ENCODE measurements around the gene MID2. TPM values are rescaled to one million over a fixed set of nuclear protein-coding genes. Genes with fewer than 3 reads are reported as not detected.

The MID2 gene
- total RNA-seq, 2 experiments from 2014 or later: 4.1 to 4.5 TPM

DNA sequence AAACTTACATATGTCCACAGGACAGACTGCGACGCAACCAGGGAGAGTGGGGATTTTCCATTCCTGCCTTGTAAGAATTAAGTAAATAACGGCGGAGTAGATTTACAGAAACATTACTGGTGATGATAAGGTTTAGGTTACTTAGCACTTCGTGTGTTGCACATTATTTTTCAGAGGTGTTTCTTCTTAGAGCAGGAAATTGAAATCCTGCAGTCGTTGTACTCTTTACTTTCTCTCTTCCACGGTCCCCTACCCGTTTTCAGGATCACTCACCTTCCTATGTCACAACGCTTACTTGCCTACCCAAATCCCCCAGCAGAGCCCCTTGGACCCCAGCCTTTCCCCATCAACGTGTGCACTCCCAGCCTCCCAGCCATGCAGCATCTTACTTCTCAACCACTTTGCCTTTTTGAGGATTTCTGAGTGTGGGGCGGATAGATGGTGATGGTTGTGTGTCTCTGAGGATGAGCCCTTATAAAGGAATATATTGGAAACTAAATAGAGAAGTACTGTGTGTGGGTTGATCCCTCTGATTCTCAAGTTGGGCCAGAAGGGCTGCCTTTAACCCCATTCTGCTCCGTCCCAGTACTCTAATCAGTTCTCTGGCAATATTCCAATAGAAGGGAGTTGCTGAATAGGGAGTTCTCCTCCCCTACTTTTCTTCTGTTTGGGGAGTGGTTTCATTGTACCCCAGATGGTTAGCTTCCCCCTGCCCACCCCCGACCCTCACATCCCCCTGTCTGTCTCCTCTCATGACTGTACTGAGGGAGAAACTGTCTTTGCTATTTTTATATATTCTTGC, 1.6 kb downstream of the MID2 start:
- Mint-ChIP-seq H3K4me1 (peaks cover 23% of the 10 kb centered on the region), H3K36me3 (ENCODE audit: low read depth) (no peaks in the 10 kb centered on the region), H3K27ac (no peak overlapping the region), H3K9me3 (no peaks in the 10 kb centered on the region), H3K27me3 (peaks cover 2% of the 10 kb centered on the region), H3K4me3 (peak overlapping the region; percentile 68)
- no peak for DNase-seq
- ChIA-PET POLR2A (interaction anchor here (1.7 kb wide), 1 partner anchor 195 kb away, joined by 3 read pairs; no protein-coding TSS in a partner anchor), CTCF (no interaction called here)

GRCh38 chrX:107827852-107828251, 2.2 kb downstream of the MID2 start:
- Mint-ChIP-seq H3K9me3 (no peaks in the 10 kb centered on the region), H3K27me3 (peaks cover 2% of the 10 kb centered on the region), H3K4me1 (peaks cover 23% of the 10 kb centered on the region), H3K4me3 (peak overlapping the region; percentile 18), H3K27ac (no peak overlapping the region), H3K36me3 (ENCODE audit: low read depth) (no peaks in the 10 kb centered on the region)
- no peak for DNase-seq
- POLR2A ChIA-PET: no interaction called here
- CTCF ChIA-PET: no interaction called here

GRCh38 chrX:107829878-107830277, 4.2 kb downstream of the MID2 start:
- ChIA-PET POLR2A (no interaction called here), CTCF (no interaction called here)
- H3K27ac Mint-ChIP-seq: no peak overlapping the region
- no peaks in the 10 kb centered on the region for H3K9me3 Mint-ChIP-seq
- H3K4me1 Mint-ChIP-seq: peaks cover 15% of the 10 kb centered on the region
- H3K4me3 Mint-ChIP-seq: no peak overlapping the region
- H3K27me3 Mint-ChIP-seq: peaks cover 2% of the 10 kb centered on the region
- no peak for DNase-seq
- H3K36me3 Mint-ChIP-seq (ENCODE audit: low read depth): no peaks in the 10 kb centered on the region

DNA sequence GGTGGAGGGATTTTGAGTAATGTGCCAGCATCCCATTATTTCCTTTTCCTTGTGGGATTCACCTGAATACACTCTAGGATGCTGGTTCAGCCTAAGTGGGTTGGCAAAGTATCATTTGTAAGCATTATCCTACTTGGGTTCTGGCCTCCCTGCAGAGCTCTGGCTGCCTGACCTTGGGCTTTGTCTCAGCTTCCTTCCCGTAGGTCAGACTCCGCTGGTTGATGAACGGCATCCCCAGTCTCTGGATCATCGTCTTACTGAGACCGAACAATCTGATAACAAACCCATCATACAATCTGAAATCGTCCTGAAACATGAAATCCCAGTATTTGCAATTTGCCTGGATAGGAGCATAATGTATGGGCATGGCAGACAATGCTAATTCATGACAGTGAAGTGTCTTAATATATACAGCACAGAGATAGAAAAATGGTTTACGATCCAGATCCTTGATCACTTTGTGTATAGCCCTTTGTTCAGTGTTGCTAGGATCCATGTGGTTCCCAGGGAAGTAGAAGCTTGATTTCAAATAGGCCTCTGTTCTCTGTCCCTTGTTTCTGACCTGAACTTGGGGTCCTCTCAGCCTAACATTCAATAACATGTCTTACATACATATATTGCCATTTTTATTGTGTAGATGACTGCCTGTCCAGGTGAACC, 5.5 kb downstream of the MID2 start:
- H3K27me3 Mint-ChIP-seq: peaks cover 2% of the 10 kb centered on the region
- no peak overlapping the region for H3K4me3 Mint-ChIP-seq
- peaks cover 10% of the 10 kb centered on the region for H3K4me1 Mint-ChIP-seq
- no peaks in the 10 kb centered on the region for H3K36me3 Mint-ChIP-seq (ENCODE audit: low read depth)
- POLR2A ChIA-PET: no interaction called here
- no peak overlapping the region for H3K27ac Mint-ChIP-seq
- CTCF ChIA-PET: no interaction called here
- DNase-seq: no peak
- H3K9me3 Mint-ChIP-seq: no peaks in the 10 kb centered on the region

DNA sequence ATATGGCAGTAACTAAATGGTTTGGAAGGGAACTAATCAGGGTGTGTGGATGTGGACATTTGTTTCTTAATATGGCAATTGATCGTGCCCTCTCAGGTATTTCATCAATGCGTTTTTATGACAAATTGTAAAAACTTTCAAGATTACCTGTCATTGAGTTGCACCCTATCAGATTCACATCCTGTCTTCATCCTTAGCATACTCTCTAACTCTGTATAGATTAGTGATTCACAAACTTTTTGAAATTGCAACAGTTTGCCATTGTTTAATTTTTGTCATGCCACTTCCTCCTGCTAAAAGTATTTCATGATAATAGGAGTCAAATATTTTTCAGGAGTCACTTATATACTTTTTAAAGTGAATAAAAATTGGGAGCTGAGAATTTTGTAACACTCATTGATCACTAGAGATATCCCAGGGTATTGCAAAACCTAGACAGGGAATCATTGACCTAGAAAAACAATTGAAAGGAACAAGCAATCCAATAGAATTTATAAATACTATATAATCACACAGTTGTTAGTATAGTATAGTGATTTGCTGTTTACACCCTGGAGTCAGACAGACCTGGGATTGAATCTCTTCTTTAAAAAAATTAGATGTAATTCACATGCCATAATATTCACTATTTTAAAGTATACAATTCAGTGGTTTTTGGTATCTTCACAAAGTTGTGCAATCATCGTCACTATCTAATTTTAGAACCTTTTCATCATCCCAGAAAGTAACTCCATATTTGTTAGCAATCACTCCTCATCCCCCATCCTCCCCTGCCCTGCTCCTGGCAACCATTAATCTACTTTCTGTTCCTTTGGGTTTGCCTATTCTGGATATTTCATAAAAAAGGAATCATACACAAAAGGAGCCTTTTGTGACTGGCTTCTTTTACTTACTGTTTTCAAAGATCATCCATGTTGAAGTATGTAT, 8.9 kb downstream of the MID2 start:
- CTCF ChIA-PET: no interaction called here
- Mint-ChIP-seq H3K4me1 (no peaks in the 10 kb centered on the region), H3K36me3 (ENCODE audit: low read depth) (no peaks in the 10 kb centered on the region), H3K4me3 (no peak overlapping the region), H3K27ac (no peak overlapping the region), H3K27me3 (no peaks in the 10 kb centered on the region), H3K9me3 (no peaks in the 10 kb centered on the region)
- DNase-seq: no peak
- POLR2A ChIA-PET: no interaction called here

DNA sequence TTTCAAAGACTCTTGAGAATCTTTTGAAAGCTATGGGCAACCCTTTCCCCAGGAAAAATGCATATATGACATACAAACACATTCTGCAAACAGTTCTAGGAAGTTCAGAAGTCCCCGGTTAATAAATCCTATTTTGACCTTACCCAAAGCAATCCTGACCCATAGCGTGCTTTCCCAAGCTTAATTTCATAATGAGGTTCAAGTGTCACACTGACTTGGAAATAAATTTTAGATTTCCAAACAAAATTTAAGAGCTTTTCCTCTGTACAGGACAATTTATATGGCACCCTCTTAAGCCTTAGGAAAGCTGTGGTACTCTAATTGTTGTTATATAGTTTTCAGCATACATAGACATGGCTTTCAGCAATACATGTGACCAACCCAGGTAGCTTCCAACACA, 11.3 kb downstream of the MID2 start:
- ChIA-PET POLR2A (interaction anchor here (1.2 kb wide), 1 partner anchor 11 kb away, joined by 3 read pairs; no protein-coding TSS in a partner anchor), CTCF (no interaction called here)
- Mint-ChIP-seq H3K9me3 (no peaks in the 10 kb centered on the region), H3K4me1 (no peaks in the 10 kb centered on the region), H3K27me3 (no peaks in the 10 kb centered on the region), H3K4me3 (no peak overlapping the region), H3K27ac (no peak overlapping the region), H3K36me3 (ENCODE audit: low read depth) (no peaks in the 10 kb centered on the region)
- DNase-seq: no peak

DNA sequence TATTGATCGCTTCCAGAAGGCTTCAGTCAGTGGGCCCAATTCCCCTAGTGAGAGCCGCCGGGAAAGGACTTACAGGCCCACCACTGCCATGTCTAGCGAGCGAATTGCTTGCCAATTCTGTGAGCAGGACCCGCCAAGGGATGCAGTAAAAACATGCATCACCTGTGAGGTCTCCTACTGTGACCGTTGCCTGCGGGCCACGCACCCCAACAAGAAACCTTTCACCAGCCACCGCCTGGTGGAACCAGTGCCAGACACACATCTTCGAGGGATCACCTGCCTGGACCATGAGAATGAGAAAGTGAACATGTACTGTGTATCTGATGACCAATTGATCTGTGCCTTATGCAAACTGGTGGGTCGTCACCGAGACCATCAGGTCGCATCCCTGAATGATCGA, 15.3 kb downstream of the MID2 start:
- POLR2A ChIA-PET: no interaction called here
- H3K27me3 Mint-ChIP-seq: no peaks in the 10 kb centered on the region
- H3K36me3 Mint-ChIP-seq (ENCODE audit: low read depth): no peaks in the 10 kb centered on the region
- no peaks in the 10 kb centered on the region for H3K9me3 Mint-ChIP-seq
- H3K4me3 Mint-ChIP-seq: no peak overlapping the region
- no peak overlapping the region for H3K27ac Mint-ChIP-seq
- CTCF ChIA-PET: no interaction called here
- H3K4me1 Mint-ChIP-seq: no peaks in the 10 kb centered on the region
- DNase-seq: no peak

DNA sequence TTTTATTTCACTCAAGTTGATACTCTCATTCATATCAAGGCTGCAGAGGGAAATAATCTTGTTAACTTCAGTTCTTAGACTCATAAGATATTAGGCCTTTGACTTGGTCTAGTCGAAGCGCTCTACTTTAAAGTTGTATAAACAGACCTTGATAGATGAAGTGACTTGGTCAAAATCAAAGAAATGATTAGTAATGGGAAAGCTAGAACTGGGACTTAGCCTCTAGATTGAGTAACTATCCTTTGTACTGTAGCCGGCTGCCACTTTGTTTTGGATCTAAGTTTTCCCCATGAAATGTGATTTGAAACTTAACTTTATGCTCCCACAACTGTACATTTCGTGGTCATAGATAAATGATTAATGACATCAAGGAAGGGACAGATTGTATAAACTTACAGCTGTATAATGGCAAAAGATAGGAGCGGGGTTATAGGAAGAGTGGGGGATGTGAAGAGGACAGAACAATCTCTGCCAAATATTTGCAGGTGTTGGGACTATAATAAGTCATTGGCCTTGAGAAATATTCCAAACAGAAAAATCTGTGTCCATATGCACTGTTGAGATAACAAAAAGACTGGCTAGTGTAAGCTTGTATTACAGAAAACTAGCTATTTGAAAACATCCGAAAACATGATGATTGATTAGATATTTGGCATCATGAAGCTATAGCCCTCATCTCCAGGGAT, 17.2 kb downstream of the MID2 start:
- Mint-ChIP-seq H3K4me3 (no peak overlapping the region), H3K4me1 (no peaks in the 10 kb centered on the region), H3K27me3 (no peaks in the 10 kb centered on the region), H3K36me3 (ENCODE audit: low read depth) (no peaks in the 10 kb centered on the region), H3K27ac (no peak overlapping the region), H3K9me3 (no peaks in the 10 kb centered on the region)
- ChIA-PET POLR2A (no interaction called here), CTCF (no interaction called here)
- DNase-seq: no peak

DNA sequence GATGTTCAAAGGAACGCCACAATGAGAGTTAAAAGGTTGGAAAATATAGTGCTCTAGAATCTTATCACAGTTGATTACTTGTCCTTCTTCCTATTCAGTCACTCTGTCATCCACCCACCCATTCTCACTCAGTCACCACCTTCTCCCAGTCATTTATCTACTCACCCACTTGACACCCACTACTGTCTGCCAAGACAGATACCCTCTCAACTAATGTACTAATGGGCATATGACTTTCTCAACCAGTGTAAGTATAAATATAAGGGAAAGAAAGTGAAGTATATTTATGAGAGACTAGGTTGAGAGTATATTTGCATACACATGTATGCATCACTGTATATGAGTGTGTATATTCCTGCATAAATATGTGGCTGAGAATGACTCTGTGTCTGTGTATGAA, 20.0 kb downstream of the MID2 start:
- no peak overlapping the region for H3K4me3 Mint-ChIP-seq
- DNase-seq: no peak
- ChIA-PET POLR2A (no interaction called here), CTCF (no interaction called here)
- no peak overlapping the region for H3K27ac Mint-ChIP-seq
- H3K9me3 Mint-ChIP-seq: no peaks in the 10 kb centered on the region
- H3K27me3 Mint-ChIP-seq: no peaks in the 10 kb centered on the region
- H3K36me3 Mint-ChIP-seq (ENCODE audit: low read depth): no peaks in the 10 kb centered on the region
- H3K4me1 Mint-ChIP-seq: peaks cover 2% of the 10 kb centered on the region

DNA sequence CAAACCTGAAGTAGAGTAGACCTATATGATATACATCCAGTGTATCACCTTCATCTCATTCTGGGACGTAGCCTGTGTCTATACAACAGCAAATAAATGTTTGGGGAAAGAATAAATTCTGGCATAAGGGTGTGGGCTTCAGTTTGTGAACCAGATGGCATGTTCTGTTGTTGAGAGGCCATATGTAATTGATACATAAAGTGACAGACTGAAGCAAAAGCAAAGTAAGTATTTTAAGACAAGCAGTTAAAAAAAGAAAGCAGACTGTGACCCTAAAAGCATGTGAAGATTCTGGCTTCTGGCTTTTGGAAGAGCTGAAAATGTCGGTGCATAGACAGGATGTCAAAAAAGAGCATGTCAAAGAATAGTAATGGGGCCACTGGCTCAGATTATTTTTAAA, 22.9 kb downstream of the MID2 start:
- Mint-ChIP-seq H3K27me3 (no peaks in the 10 kb centered on the region), H3K9me3 (no peaks in the 10 kb centered on the region), H3K4me1 (peaks cover 2% of the 10 kb centered on the region), H3K4me3 (no peak overlapping the region), H3K27ac (no peak overlapping the region), H3K36me3 (ENCODE audit: low read depth) (no peaks in the 10 kb centered on the region)
- CTCF ChIA-PET: no interaction called here
- POLR2A ChIA-PET: no interaction called here
- DNase-seq: no peak

- ChIA-PET POLR2A (no interaction called here), CTCF (no interaction called here)
- Mint-ChIP-seq H3K4me3 (no peak overlapping the region), H3K9me3 (no peaks in the 10 kb centered on the region), H3K27me3 (no peaks in the 10 kb centered on the region), H3K36me3 (ENCODE audit: low read depth) (no peaks in the 10 kb centered on the region), H3K27ac (no peak overlapping the region), H3K4me1 (peaks cover 2% of the 10 kb centered on the region)
- no peak for DNase-seq
Observed at GRCh38 chrX:107849747-107850421, 24.2 kb downstream of the MID2 start.

DNA sequence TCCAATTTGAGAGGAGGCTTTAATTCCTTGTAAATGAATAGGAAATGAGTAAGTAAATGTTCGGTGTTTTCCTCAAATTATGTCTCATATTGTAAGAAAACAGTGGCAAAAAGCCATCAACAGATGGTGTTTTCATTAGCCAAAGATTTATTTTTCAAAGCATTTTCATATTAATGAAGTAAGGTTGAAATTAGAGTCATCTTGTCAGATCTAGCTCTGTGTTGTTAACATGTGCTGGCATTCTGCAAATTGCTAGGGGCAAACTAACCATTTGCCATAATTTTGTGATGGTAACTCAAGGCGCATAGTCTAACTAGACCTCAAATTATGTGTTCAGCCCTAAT, 24.7 kb downstream of the MID2 start:
- Mint-ChIP-seq H3K27ac (no peak overlapping the region), H3K4me1 (peaks cover 2% of the 10 kb centered on the region), H3K27me3 (no peaks in the 10 kb centered on the region), H3K9me3 (no peaks in the 10 kb centered on the region), H3K4me3 (no peak overlapping the region), H3K36me3 (ENCODE audit: low read depth) (no peaks in the 10 kb centered on the region)
- DNase-seq: no peak
- POLR2A ChIA-PET: no interaction called here
- CTCF ChIA-PET: no interaction called here

DNA sequence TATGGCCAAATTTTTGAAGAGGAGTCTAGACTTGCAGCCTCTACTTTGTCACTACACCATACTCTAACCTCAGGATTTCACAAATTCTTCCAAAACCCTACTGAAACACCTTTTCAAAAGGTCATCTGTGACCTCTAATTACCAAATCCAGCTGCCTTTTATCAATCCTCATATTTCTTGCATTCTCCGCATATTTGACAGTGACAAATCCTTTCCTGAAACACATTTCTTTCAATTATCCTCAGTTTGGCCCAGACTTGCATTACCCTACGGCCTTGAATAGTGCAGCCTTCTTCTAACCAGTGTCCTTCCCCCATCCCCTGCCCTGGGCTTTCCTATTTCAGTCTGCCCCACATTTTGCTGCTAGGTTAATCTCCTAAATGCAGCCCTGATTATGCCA, 25.5 kb downstream of the MID2 start:
- Mint-ChIP-seq H3K27ac (no peak overlapping the region), H3K36me3 (ENCODE audit: low read depth) (no peaks in the 10 kb centered on the region), H3K4me1 (peaks cover 2% of the 10 kb centered on the region), H3K9me3 (no peaks in the 10 kb centered on the region), H3K4me3 (no peak overlapping the region), H3K27me3 (no peaks in the 10 kb centered on the region)
- ChIA-PET POLR2A (no interaction called here), CTCF (no interaction called here)
- DNase-seq: no peak
